ENCODE measurements around the gene ATG101.

Gene ATG101

GRCh38 chr12:52035190-52035589 lies 34.6 kb upstream of the ATG101 start:
- DNase-seq (ENCODE audit: low read depth), result no peak
- TF ChIP-seq CTCF (conservative IDR thresholded peaks at IDR 0.05; ENCODE audit: low read length), result no peak
- H3K4me3 ChIP-seq (ENCODE audit: low read length), result no peak overlapping the region

DNA sequence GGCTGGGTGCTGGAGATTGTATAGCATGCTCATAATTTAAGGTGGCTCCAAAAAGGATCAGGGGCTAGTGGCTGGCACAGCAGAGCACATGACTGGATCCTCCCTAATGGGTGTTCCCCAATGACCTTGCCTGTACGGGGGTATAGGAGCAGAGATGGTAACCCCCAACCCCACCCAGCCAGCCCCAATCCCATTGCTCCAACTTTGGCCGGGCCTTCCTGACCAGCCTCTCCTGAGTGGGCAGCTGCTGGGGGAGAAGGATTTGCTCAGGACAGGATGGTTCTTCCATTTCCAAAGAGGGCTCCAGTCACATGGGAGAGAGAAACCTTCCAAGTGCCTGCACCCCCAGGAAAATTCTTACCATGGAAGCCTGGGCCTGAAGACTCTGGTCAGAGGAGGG lies 33.9 kb upstream of the ATG101 start:
- no peak for DNase-seq (ENCODE audit: low read depth)
- no peak for TF ChIP-seq CTCF (conservative IDR thresholded peaks at IDR 0.05; ENCODE audit: low read length)

DNA sequence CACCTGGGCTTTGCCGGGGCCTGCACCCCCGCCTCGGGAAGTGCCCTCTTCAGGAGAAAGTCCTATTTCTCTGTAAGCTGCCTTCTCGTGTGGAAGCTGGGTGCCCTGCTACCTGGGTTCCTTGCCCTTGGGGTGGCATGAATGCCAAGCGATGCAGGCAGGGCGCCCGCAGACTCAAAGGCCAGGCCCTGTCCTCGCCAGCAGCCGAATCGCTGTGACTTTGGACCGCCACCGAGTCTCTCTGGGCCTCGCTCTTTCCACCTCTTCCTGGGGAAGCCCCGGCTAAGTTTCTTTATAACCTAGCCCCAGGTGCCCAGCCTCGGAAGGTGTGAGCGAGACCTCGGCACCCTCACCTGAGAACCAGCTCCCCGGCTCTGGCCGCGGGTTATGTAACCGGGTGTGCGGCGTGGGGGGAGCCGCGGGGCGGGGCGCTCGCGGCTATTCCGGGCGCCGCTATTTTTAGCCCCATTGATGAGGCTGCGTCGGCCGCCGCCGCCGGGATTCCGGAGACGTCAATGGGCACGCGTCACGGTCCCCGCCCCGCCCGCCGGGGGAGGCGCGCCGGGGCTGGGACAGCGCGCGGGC lies 33.1 kb upstream of the ATG101 start:
- peak; percentile 78 for DNase-seq (ENCODE audit: low read depth)
- no peak for TF ChIP-seq CTCF (conservative IDR thresholded peaks at IDR 0.05; ENCODE audit: low read length)
- peak overlapping the region; percentile 53 for H3K4me3 ChIP-seq (ENCODE audit: low read length)

More for the DNA sequence above, 33.9 kb upstream of the ATG101 start:
- H3K4me3 ChIP-seq (ENCODE audit: low read length), result no peak overlapping the region

GRCh38 chr12:52037248-52037861 lies 32.4 kb upstream of the ATG101 start:
- TF ChIP-seq CTCF (conservative IDR thresholded peaks at IDR 0.05; ENCODE audit: low read length), result 0 out of 2 replicates have a peak, but pooled peaks have one; percentile 14
- peak; percentile 67 for DNase-seq (ENCODE audit: low read depth)
- peak overlapping the region; percentile 79 for H3K4me3 ChIP-seq (ENCODE audit: low read length)

DNA sequence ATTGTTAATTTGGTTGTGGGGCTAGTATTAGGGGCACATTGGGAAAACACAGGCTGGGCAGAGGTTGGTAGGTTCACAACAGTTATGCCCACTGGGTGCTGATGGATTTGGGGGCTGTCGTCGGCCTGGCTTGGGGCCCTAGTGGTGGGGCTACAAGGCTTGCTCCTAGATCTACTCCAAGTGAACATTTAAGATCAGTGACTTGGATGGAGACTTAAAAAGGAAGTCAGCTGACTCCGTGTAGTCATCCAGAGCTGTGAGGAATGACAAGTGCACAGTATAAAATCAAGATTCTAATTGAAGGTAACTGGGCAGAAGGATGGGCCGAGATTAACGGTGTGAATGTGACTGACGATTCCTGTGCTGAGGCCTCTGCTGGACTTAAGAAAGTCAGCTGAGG lies 31.3 kb upstream of the ATG101 start:
- peak overlapping the region; percentile 40 for H3K4me3 ChIP-seq (ENCODE audit: low read length)
- no peak for TF ChIP-seq CTCF (conservative IDR thresholded peaks at IDR 0.05; ENCODE audit: low read length)
- DNase-seq (ENCODE audit: low read depth), result no peak

DNA sequence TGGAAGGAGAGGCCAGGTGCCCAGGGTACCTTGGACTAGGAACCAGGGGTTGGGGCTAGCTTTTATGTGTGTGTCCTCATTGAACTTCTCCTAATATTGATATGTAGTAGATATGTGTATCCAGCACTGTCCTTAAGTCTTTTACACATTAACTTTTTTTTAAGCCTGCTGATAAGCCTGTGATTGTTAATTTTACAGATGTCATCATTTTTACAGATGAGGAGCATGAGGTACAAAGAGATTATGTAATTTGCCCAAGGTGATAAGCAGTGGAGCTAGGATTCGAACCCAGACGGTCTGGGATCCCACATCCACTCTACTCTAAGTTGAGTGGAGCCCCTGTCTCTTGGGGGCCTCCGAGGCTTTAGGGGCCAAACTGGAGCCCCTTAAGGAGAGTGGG lies 28.7 kb upstream of the ATG101 start:
- DNase-seq (ENCODE audit: low read depth), result no peak
- no peak for TF ChIP-seq CTCF (conservative IDR thresholded peaks at IDR 0.05; ENCODE audit: low read length)
- no peak overlapping the region for H3K4me3 ChIP-seq (ENCODE audit: low read length)

- TF ChIP-seq CTCF (conservative IDR thresholded peaks at IDR 0.05; ENCODE audit: low read length), result no peak
- peak; percentile 70 for DNase-seq (ENCODE audit: low read depth)
Observed at GRCh38 chr12:52041695-52042123, 28.1 kb upstream of the ATG101 start.

More at GRCh38 chr12:52041695-52042123, 28.1 kb upstream of the ATG101 start:
- H3K4me3 ChIP-seq (ENCODE audit: low read length), result no peak overlapping the region
